WTC11 (cell line): Measurements from ENCODE around the gene PPP3CB. TPM values are rescaled to one million over a fixed set of nuclear protein-coding genes. Genes with fewer than 3 reads are reported as not detected.

Source experiments
- ATAC-seq: fragments of 200-7000 bp; cut with Tn5 transposase; 2 replicates; pipeline ENCODE4 v1.10.0; 2021; ENCODE audit warnings: mild to moderate bottlenecking, moderate library complexity
- CTCF ChIA-PET: fragments of 300-600 bp; sonication (Branson Sonifier 250); formaldehyde crosslinking; loops from one replicate; lab custom pipeline; 2021; ENCODE audit warnings: antibody characterized with exemption; lab: Charles Lee
- POLR2A ChIA-PET: fragments of 350-600 bp; sonication (Branson Sonifier 250); formaldehyde crosslinking; loops from one replicate; lab custom pipeline; 2021; ENCODE audit warnings: antibody characterized with exemption; lab: Charles Lee
- DNase-seq: peaks from one replicate; pipeline ENCODE4 v3.0.0; 2021; ENCODE audit warnings: low spot score
- H3K27ac Mint-ChIP-seq: 2 replicates; pipeline ENCODE4 v1.8.0; 2021; ENCODE audit warnings: mixed read lengths
- H3K27me3 Mint-ChIP-seq: 2 replicates; pipeline ENCODE4 v1.8.0; 2021; ENCODE audit warnings: low read depth, mild to moderate bottlenecking, moderate library complexity, mixed read lengths
- H3K36me3 Mint-ChIP-seq: 2 replicates; pipeline ENCODE4 v1.8.0; 2021; ENCODE audit warnings: mixed read lengths
- H3K4me1 Mint-ChIP-seq: 2 replicates; pipeline ENCODE4 v1.8.0; 2022; ENCODE audit warnings: mixed read lengths
- H3K4me3 Mint-ChIP-seq: 2 replicates; pipeline ENCODE4 v1.8.0; 2021; ENCODE audit warnings: mild to moderate bottlenecking, moderate library complexity, mixed read lengths
- H3K9me3 Mint-ChIP-seq: 2 replicates; pipeline ENCODE4 v1.8.0; 2021; ENCODE audit warnings: mixed read lengths
- E2F1 ChIP-seq: sonication (generic); formaldehyde crosslinking; IDR thresholded peaks from 2 replicates; pipeline ENCODE4 v1.8.0; 2022; ENCODE audit warnings: mild to moderate bottlenecking, missing genetic modification reagents
- E2F5 ChIP-seq: sonication (generic); formaldehyde crosslinking; IDR thresholded peaks from 2 replicates; pipeline ENCODE4 v1.8.1; 2022; ENCODE audit warnings: mild to moderate bottlenecking, moderate library complexity, missing genetic modification reagents
- ETV6 ChIP-seq: sonication (generic); formaldehyde crosslinking; IDR thresholded peaks from 2 replicates; pipeline ENCODE4 v1.8.1; 2022; ENCODE audit warnings: mild to moderate bottlenecking, missing genetic modification reagents
- FOXK1 ChIP-seq: sonication (generic); formaldehyde crosslinking; IDR thresholded peaks from 2 replicates; pipeline ENCODE4 v1.8.0; 2022; ENCODE audit warnings: mild to moderate bottlenecking, moderate library complexity, missing genetic modification reagents
- FOXP1 ChIP-seq: sonication (generic); formaldehyde crosslinking; IDR thresholded peaks from 2 replicates; pipeline ENCODE4 v1.8.0; 2022; ENCODE audit warnings: missing genetic modification reagents, mild to moderate bottlenecking, moderate library complexity, borderline replicate concordance
- GABPB1 ChIP-seq: sonication (generic); formaldehyde crosslinking; IDR thresholded peaks from 2 replicates; pipeline ENCODE4 v1.8.1; 2023; ENCODE audit warnings: mild to moderate bottlenecking, missing genetic modification reagents
- HMGA2 ChIP-seq: fragments of 250-450 bp; sonication (Bioruptor Pico); IDR thresholded peaks from 2 replicates; pipeline ENCODE4 v1.4.0; 2021; ENCODE audit warnings: mild to moderate bottlenecking, moderate library complexity
- MAX ChIP-seq: sonication (generic); formaldehyde crosslinking; IDR thresholded peaks from 2 replicates; pipeline ENCODE4 v1.8.0; 2022; ENCODE audit warnings: mild to moderate bottlenecking, missing genetic modification reagents
- MXD4 ChIP-seq: fragments of 250-450 bp; sonication (Bioruptor Pico); IDR thresholded peaks from 2 replicates; pipeline ENCODE4 v1.8.0; 2021; ENCODE audit warnings: mild to moderate bottlenecking, moderate library complexity, borderline replicate concordance
- NR3C1 ChIP-seq: sonication (generic); formaldehyde crosslinking; conservative IDR thresholded peaks from 2 replicates; pipeline ENCODE4 v1.8.1; 2023; ENCODE audit warnings: low read depth, mild to moderate bottlenecking, missing genetic modification reagents
- PRDM15 ChIP-seq: sonication (generic); formaldehyde crosslinking; IDR thresholded peaks from 2 replicates; pipeline ENCODE4 v1.8.0; 2022; ENCODE audit warnings: missing genetic modification reagents
- SMAD4 ChIP-seq: sonication (generic); formaldehyde crosslinking; IDR thresholded peaks from 2 replicates; pipeline ENCODE4 v1.8.0; 2022; ENCODE audit warnings: mild to moderate bottlenecking, missing genetic modification reagents
- TEAD4 ChIP-seq: sonication (generic); formaldehyde crosslinking; IDR thresholded peaks from 2 replicates; pipeline ENCODE4 v1.8.0; 2022; ENCODE audit warnings: mild to moderate bottlenecking, missing genetic modification reagents
- ZNF121 ChIP-seq: sonication (generic); formaldehyde crosslinking; IDR thresholded peaks from 2 replicates; pipeline ENCODE4 v1.8.0; 2023; ENCODE audit warnings: missing genetic modification reagents
- ZNF138 ChIP-seq: sonication (generic); formaldehyde crosslinking; conservative IDR thresholded peaks from 2 replicates; pipeline ENCODE4 v1.8.1; 2022; ENCODE audit warnings: mild to moderate bottlenecking, moderate library complexity, missing genetic modification reagents
- ZNF512 ChIP-seq: sonication (generic); formaldehyde crosslinking; IDR thresholded peaks from 2 replicates; pipeline ENCODE4 v1.8.1; 2022; ENCODE audit warnings: missing genetic modification reagents, borderline replicate concordance
- ZNF671 ChIP-seq: fragments of 250-450 bp; sonication (Bioruptor Pico); IDR thresholded peaks from 2 replicates; pipeline ENCODE4 v1.8.0; 2021; ENCODE audit warnings: mild to moderate bottlenecking
- total RNA-seq: library from RNA; stranded (reverse); gene quantifications from 3 replicates; pipeline ENCODE4 v1.2.3, GENCODE V29; 2021
- TF ChIP-seq, protein P1 (sequence below): sonication (generic); formaldehyde crosslinking; IDR thresholded peaks from 2 replicates; pipeline ENCODE4 v1.8.0; 2022; ENCODE audit warnings: mild to moderate bottlenecking, missing genetic modification reagents
- TF ChIP-seq, protein P2 (sequence below): sonication (generic); formaldehyde crosslinking; IDR thresholded peaks from 2 replicates; pipeline ENCODE4 v1.8.0; 2023; ENCODE audit warnings: missing genetic modification reagents, mild to moderate bottlenecking, borderline replicate concordance

Gene PPP3CB
- total RNA-seq, 1 experiment from 2014 or later = 30.0 TPM

- DNase-seq (no peak), ATAC-seq (no peak)
- ChIA-PET CTCF (no interaction called here), POLR2A (no interaction called here)
- H3K9me3 Mint-ChIP-seq = no peaks in the 10 kb centered on the region
- no peak overlapping the region for H3K4me3 Mint-ChIP-seq
- no peak overlapping the region for H3K27ac Mint-ChIP-seq
- no peaks in the 10 kb centered on the region for H3K4me1 Mint-ChIP-seq
- H3K36me3 Mint-ChIP-seq = peaks cover 22% of the 10 kb centered on the region
- TF ChIP-seq, protein P1, sequence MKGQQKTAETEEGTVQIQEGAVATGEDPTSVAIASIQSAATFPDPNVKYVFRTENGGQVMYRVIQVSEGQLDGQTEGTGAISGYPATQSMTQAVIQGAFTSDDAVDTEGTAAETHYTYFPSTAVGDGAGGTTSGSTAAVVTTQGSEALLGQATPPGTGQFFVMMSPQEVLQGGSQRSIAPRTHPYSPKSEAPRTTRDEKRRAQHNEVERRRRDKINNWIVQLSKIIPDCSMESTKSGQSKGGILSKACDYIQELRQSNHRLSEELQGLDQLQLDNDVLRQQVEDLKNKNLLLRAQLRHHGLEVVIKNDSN (CRISPR knock-in tag) = no peak
- TF ChIP-seq FOXK1 (CRISPR knock-in tag) (no peak), GABPB1 (no peak)
- no peaks in the 10 kb centered on the region for H3K27me3 Mint-ChIP-seq
Observed at GRCh38 chr10:73465978-73466726, 29.7 kb downstream of the PPP3CB start.

- ChIA-PET POLR2A (interaction anchor here (0.6 kb wide), 1 partner anchor 95 kb away, joined by 6 read pairs; no protein-coding TSS in a partner anchor), CTCF (no interaction called here)
- no peak for ATAC-seq
- DNase-seq = no peak
- no peaks in the 10 kb centered on the region for H3K27me3 Mint-ChIP-seq
- peaks cover 3% of the 10 kb centered on the region; the same call in 1 of the 2 replicates for H3K36me3 Mint-ChIP-seq
- H3K27ac Mint-ChIP-seq = peak overlapping the region; percentile 35; the same call in 1 of the 2 replicates
- no peaks in the 10 kb centered on the region for H3K4me1 Mint-ChIP-seq
- H3K9me3 Mint-ChIP-seq = no peaks in the 10 kb centered on the region
- TF ChIP-seq ETV6 = no peak
- TF ChIP-seq PRDM15 (CRISPR knock-in tag) = no peak
- TF ChIP-seq GABPB1 = no peak
- TF ChIP-seq, protein P2, sequence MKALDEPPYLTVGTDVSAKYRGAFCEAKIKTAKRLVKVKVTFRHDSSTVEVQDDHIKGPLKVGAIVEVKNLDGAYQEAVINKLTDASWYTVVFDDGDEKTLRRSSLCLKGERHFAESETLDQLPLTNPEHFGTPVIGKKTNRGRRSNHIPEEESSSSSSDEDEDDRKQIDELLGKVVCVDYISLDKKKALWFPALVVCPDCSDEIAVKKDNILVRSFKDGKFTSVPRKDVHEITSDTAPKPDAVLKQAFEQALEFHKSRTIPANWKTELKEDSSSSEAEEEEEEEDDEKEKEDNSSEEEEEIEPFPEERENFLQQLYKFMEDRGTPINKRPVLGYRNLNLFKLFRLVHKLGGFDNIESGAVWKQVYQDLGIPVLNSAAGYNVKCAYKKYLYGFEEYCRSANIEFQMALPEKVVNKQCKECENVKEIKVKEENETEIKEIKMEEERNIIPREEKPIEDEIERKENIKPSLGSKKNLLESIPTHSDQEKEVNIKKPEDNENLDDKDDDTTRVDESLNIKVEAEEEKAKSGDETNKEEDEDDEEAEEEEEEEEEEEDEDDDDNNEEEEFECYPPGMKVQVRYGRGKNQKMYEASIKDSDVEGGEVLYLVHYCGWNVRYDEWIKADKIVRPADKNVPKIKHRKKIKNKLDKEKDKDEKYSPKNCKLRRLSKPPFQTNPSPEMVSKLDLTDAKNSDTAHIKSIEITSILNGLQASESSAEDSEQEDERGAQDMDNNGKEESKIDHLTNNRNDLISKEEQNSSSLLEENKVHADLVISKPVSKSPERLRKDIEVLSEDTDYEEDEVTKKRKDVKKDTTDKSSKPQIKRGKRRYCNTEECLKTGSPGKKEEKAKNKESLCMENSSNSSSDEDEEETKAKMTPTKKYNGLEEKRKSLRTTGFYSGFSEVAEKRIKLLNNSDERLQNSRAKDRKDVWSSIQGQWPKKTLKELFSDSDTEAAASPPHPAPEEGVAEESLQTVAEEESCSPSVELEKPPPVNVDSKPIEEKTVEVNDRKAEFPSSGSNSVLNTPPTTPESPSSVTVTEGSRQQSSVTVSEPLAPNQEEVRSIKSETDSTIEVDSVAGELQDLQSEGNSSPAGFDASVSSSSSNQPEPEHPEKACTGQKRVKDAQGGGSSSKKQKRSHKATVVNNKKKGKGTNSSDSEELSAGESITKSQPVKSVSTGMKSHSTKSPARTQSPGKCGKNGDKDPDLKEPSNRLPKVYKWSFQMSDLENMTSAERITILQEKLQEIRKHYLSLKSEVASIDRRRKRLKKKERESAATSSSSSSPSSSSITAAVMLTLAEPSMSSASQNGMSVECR (CRISPR knock-in tag) = no peak
- no peak for TF ChIP-seq HMGA2
- TF ChIP-seq TEAD4 (CRISPR knock-in tag) = no peak
- no peak for TF ChIP-seq ZNF512 (CRISPR knock-in tag)
- TF ChIP-seq FOXP1 = no peak
- no peak for TF ChIP-seq E2F1 (CRISPR knock-in tag)
- no peak for TF ChIP-seq ZNF121 (CRISPR knock-in tag)
- no peak for TF ChIP-seq E2F5 (CRISPR knock-in tag)
- TF ChIP-seq NR3C1 = no peak
- TF ChIP-seq ZNF138 (CRISPR knock-in tag) = no peak
- no peak for TF ChIP-seq SMAD4 (CRISPR knock-in tag)
- TF ChIP-seq MXD4 (CRISPR knock-in tag) = no peak
- no peak for TF ChIP-seq MAX (CRISPR knock-in tag)
- TF ChIP-seq ZNF671 = no peak
- H3K4me3 Mint-ChIP-seq = no peak overlapping the region
Observed at GRCh38 chr10:73460897-73461296, 34.9 kb downstream of the PPP3CB start.
